AG04449 (cell line): ENCODE measurements around the gene KIAA0513.

Experiments
- CTCF ChIA-PET: fragments of 350-600 bp; formaldehyde crosslinking; extraction: SDS; loops from one replicate; lab custom pipeline; 2021; ENCODE audit warnings: antibody characterized with exemption; lab: Yijun Ruan, JAX
- POLR2A ChIA-PET: fragments of 400-600, 350-600 bp; formaldehyde crosslinking; extraction: SDS; loops from one replicate; lab custom pipeline; 2020; ENCODE audit warnings: antibody characterized with exemption, inconsistent platforms; lab: Yijun Ruan, JAX
- DNase-seq: peaks from one replicate; pipeline ENCODE4 v3.0.0-alpha.2; 2010; ENCODE audit warnings: low read depth, low spot score
- H3K4me3 ChIP-seq: 2 replicates; pipeline ENCODE4 v1.5.1; 2011; ENCODE audit warnings: low read depth, mild to moderate bottlenecking, control low read depth, low read length
- CTCF ChIP-seq: IDR thresholded peaks from one replicate; pipeline ENCODE4 v1.5.1; 2011; ENCODE audit warnings: mild to moderate bottlenecking, moderate library complexity, low read length, control low read depth, inconsistent platforms; ENCODE audit not compliant: insufficient read depth; ENCODE audit errors: missing control alignments

KIAA0513 gene

GRCh38 chr16:84986879-84987278 lies 40.7 kb upstream of the KIAA0513 start:
- POLR2A ChIA-PET: no interaction called here
- DNase-seq: no peak
- no peak for TF ChIP-seq CTCF
- CTCF ChIA-PET: interaction anchor here (1.4 kb wide), 1 partner anchor 247 kb away, joined by 4 read pairs; no protein-coding TSS in a partner anchor
- no peak overlapping the region for H3K4me3 ChIP-seq

GRCh38 chr16:84988328-84989080 lies 39.1 kb upstream of the KIAA0513 start:
- POLR2A ChIA-PET: no interaction called here
- DNase-seq: no peak
- no peak for TF ChIP-seq CTCF
- no peak overlapping the region for H3K4me3 ChIP-seq
- CTCF ChIA-PET: interaction anchor here (1.4 to 2.0 kb wide), 2 partner anchors 18 to 40 kb away, joined by 4 to 8 read pairs; partner anchors contain the start of gene KIAA0513

DNA sequence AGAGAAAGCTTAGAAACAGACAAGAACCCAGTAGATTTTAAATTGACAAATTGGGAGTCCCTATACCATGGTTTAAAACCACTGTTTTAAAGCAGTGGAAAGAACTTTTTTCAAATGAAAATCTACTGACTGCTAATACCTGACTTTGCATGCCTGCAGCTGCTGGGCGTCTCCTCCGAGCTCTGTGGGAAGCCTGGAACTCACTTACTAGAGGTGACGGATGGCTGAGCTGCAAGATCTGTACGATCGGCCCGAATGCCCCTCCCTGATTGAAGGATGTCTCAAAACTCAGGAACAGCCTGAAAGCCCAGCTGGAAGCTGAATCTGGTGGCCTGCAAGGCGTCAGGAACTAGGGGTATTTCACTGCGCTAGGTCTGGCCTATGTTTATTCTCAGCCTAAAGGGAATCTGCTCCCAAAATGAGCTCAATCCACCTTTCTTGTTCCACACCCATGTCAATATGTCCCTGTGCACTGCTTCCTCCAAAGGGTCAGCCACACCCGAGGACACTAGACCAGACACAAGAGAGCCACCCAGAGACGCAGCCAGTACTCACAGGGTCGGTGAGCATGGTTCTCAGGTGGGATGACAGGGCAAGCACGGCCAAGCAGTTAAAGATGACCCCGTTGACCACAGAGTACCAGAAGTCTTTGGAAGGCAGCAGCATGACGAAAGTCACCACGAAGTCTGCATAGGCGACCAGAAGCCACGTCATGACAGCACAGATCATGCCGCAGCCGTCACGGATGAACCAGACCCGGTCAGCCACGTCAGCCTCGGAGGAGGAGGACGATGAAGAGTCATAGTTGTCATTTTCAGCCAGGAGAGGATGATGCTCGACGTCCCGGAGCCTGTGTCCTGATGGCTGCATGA lies 37.6 kb upstream of the KIAA0513 start:
- ChIA-PET CTCF (interaction anchor here (0.8 to 2.0 kb wide), 3 partner anchors 17 to 38 kb away, joined by 3 to 8 read pairs (median 4); partner anchors contain the start of gene KIAA0513), POLR2A (no interaction called here)
- no peak for DNase-seq
- no peak overlapping the region for H3K4me3 ChIP-seq
- no peak for TF ChIP-seq CTCF

DNA sequence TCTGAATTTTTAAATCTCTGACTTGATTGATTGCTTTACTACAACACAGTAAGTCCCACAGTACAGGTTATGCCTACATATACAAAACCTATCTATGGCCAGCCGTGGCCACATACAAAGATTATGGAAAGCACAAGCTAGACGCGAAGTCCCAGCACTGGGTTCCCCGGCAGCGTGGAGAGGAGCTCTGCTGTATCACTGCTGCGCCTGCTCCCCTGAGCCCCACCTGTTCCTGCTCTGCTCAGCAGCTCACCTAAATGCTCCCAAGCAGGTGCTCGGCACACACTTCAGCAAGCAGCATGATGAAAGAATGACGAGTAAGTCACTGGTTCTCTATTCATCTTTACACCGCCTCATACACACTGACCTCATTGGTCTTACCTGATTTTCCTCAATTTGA lies 36.8 kb upstream of the KIAA0513 start:
- ChIA-PET POLR2A (no interaction called here), CTCF (interaction anchor here (0.8 kb wide), 1 partner anchor 19 kb away, joined by 3 read pairs; no protein-coding TSS in a partner anchor)
- TF ChIP-seq CTCF: no peak
- no peak for DNase-seq
- no peak overlapping the region for H3K4me3 ChIP-seq

DNA sequence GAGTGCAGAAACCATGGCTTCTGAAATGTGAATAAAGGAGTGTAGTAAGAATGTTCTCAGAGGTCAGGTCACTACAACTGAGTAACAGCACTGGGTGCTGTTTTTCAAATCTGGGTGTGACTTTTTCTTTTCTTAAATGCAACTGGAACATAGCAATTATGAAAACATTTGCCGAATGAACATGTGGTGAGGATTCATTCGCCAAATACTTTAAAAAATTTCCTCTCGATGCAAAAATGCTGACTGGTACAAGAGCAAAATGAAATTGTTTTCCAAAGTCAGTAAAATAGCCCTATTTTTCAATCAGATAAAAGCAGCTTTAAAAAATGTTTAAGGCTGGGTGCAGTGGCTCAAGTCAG lies 34.9 kb upstream of the KIAA0513 start:
- CTCF ChIA-PET: no interaction called here
- H3K4me3 ChIP-seq: no peak overlapping the region
- POLR2A ChIA-PET: no interaction called here
- no peak for TF ChIP-seq CTCF
- DNase-seq: no peak
